Daoy (cell line): ENCODE measurements around the gene IGFBP5. TPM values are rescaled to one million over a fixed set of nuclear protein-coding genes. Genes with fewer than 3 reads are reported as not detected.

Experiments
- total RNA-seq: library from RNA; depleted of rRNA; stranded (reverse); fragments of >200 nt; shearing (Covaris generic); gene quantifications from 2 replicates; pipeline ENCODE4 v1.2.3, GENCODE V29; 2014; rRNA removed

IGFBP5 gene
- total RNA-seq, 1 experiment from 2014 or later, result 2.9 TPM

Other genes with a start within 250 kb of the IGFBP5 start
- 2,086 and 2,609 TPM in 2 replicates for gene RPL37A, start 196.7 kb downstream of the IGFBP5 start, total RNA-seq
- gene IGFBP2, start 62.1 kb downstream of the IGFBP5 start, total RNA-seq, result 14.9 and 17.2 TPM in 2 replicates
- not detected in 2 replicates for gene TNP1, start 164.5 kb upstream of the IGFBP5 start, total RNA-seq